GM12874 (cell line): Measurements from ENCODE around the gene GATA1.

Source experiments
- CTCF ChIP-seq: IDR thresholded peaks from 2 replicates; pipeline ENCODE4 v1.5.1; 2011; ENCODE audit warnings: low read depth, mild to moderate bottlenecking, control low read depth, low read length, moderate library complexity; ENCODE audit not compliant: insufficient read depth

GATA1 gene

GRCh38 chrX:48800574-48801279, 14.3 kb downstream of the GATA1 start:
- no peak for TF ChIP-seq CTCF

- no peak for TF ChIP-seq CTCF
Measured at GRCh38 chrX:48801280-48802088, 15.1 kb downstream of the GATA1 start, which contains the start of gene HDAC6. HDAC6 (plus strand) TSS chrX:48802067; CDS start chrX:48802693, 626 bp downstream.

GRCh38 chrX:48802089-48802904, 15.9 kb downstream of the GATA1 start:
- TF ChIP-seq CTCF = no peak

- no peak for TF ChIP-seq CTCF
Measured at GRCh38 chrX:48802905-48803200, 16.5 kb downstream of the GATA1 start.

GRCh38 chrX:48806081-48806480, 19.7 kb downstream of the GATA1 start:
- TF ChIP-seq CTCF = no peak

GRCh38 chrX:48813644-48814043, 27.3 kb downstream of the GATA1 start:
- TF ChIP-seq CTCF = no peak

- TF ChIP-seq CTCF = no peak
Measured at GRCh38 chrX:48814722-48815121, 28.3 kb downstream of the GATA1 start.
